NCI-H1436 treated with DMSO at 0.1 percent for 48 hours (cell line): ENCODE measurements around the gene DHPS.
"Not testable (repeated sequence)": the region's sequence is repeated elsewhere in the genome, so short reads cannot be mapped to it uniquely, and the experiment has no call there.

Experiments used
- DNase-seq: peaks from one replicate; lab custom pipeline; 2025; lab: John Stamatoyannopoulos, UW

The DHPS gene

DNA sequence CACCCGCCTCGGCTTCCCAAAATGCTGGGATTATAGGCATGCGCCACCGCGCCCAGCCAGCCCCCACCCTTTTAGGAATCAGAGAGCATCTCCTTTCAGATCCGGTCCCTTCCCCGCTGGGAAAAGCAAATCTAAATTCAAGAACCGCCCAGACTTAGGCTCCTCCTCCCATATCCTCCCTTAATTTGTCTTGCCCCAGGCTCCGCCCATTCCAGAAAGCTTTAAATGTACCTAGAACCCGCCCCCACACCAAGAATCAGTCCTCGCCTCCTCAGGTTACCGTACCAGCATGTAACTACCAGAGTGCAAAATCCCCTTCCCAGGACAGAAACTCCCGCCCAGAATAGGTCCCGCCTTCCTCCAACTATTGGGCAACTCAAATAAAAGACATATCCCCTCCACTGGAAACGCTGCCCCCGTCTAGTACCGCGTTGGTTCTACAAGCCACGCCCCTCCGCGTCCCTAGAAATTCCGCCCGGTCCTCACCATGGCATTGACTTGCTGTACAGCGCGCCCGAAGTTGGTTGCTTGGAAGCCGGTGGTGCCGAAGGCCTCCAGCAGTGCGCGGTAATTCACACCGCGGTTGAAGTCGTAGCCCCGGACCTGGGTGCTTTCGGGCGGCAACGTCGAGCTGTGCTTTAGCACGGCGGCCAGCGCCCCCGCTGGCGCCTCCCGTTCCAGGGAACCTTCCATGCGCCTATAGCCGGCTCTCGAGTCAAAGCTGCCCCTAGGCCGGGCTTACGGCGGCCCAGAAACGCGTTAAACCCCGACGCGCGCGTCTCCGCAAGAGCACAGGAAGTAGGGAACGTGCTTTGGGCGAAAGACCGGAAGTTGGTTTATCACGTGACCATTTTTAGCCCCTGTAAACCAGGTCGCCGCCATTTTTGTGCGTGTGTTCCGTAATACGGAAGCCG is at the start of gene DHPS:
DHPS (minus strand) TSS at position 807 of the 914 bp plus-strand sequence; CDS start at position 693, 114 bp downstream.
- DNase-seq: peak; percentile 93

DNA sequence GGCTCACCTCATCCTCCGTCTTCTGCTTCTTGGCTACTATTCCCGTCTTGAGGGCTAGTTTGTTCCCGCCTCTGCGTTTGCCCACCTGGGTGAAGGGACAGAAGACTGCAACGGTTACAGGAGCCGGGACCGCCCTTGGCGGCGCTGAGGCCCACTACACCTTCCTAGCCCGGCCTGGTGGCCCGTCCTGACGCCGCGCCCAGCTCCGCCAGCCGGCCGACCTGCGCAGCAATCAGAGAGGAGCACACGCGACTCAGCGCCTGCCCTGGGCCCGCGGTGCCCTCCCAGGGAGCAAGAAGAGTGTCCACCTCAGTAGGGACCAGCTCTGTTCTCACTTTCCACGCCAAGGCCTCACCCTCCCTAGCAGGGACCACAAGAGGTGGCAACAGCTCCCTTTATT is 49.7 kb upstream of the DHPS start:
- DNase-seq: no peak

- DNase-seq: no peak
Measured at GRCh38 chr19:12730064-12730463, 48.4 kb upstream of the DHPS start.

DNA sequence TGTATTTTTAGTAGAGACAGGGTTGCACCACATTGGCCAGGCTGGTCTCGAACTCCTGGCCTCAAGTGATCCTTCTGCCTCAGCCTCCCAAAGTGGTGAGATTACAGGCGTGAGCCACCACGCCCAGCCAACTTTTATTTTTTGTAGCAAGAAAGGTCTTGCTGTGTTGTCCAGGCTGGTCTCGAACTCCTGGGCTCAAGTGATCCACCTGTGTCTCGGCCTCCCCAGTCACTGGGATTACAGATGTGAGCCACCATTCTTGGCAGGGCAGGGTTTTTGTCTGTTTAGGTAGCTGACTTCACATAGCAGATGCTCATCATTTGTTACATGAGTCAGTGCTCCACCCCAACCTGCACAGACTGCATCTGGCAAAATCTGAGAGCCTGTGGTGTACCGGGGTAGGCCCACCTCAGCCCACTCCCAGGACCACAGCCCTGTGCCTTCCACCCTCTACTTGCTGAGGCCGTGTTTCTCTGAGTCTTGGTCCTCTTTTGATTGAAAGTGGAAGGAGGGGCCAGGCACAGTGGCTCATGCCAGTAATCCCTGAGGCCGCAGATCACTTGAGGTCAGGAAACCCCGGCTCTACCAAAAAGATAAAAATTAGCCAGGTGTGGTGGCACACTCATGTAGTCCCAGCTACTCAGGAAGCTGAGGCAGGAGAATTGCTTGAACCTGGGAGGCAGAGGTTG is 46.2 kb upstream of the DHPS start:
- DNase-seq: no peak

- no peak for DNase-seq
Measured at GRCh38 chr19:12726988-12727316, 45.3 kb upstream of the DHPS start.

- not testable (repeated sequence) for DNase-seq
Measured at GRCh38 chr19:12725612-12726011, 43.9 kb upstream of the DHPS start.

DNA sequence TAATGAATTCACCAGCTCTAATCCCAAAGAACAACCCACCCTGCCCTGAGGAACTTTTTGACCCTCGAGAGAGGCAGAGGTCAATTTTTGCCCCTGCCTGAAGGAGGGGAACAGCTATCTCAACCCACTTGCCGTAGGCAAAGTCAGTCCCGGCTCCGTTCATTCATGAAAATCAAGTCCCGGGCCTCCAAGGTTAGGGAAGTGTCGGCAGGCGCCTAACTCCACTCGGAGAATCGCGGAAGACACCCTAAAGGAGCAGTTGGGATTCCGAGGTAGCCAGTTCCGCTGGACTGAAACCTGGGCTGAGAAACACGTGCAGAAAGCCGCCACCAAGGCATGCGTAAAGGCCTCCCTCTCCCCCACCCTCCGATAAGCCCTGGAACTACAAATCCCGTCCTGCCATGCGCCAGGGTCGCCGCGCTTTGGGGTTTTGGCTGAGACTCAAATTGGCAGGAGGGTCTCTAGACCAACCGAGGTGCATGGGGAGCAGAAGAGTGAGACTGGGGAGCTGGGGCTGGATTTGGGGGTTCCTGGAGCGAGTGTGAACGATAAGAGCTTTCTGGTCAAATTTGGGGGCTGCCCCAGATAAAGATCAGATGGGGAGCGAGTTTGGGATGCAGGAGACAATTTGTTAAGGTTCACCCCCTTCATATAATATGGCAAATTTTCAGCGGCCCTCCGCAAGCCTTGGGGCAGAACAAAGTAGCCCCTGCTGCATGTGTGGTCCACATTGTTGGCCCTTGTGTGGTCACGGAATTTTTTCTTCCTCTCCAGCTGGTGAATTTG is 42.2 kb upstream of the DHPS start, which contains the start of gene TNPO2:
TNPO2 (minus strand) TSS at position 292 of the 786 bp plus-strand sequence. CDS start 2,955 bp downstream, outside the sequence.
- peak; percentile 1 for DNase-seq

GRCh38 chr19:12723381-12723640 is 41.6 kb upstream of the DHPS start:
- DNase-seq: no peak

- DNase-seq: peak; percentile 91
Measured at GRCh38 chr19:12722566-12723380, 41.1 kb upstream of the DHPS start.

- no peak for DNase-seq
Measured at GRCh38 chr19:12721656-12722565, 40.2 kb upstream of the DHPS start.

- no peak for DNase-seq
Measured at GRCh38 chr19:12720851-12721655, 39.4 kb upstream of the DHPS start.

GRCh38 chr19:12720296-12720695 is 38.6 kb upstream of the DHPS start:
- no peak for DNase-seq

- DNase-seq: no peak
Measured at GRCh38 chr19:12715929-12716328, 34.2 kb upstream of the DHPS start.

DNA sequence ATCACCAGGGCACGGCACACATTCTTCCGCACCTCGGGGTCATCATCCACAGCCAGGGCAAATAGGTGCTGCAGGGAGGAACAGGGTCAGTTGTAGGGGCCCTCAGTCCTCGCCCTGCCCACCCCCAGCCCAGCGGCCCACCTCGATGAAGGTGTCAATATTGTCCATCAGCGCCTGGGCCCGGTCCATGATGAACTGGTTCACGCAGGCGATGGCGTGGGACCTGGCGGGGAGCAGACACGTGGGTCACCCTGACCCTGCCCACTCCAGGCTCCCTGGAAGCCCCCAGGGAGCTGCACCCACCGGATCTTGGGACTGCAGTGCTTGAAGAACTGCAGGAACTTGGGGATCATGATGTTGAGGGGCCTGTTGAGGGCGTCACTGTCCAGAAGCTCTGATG is 33.4 kb upstream of the DHPS start:
- no peak for DNase-seq

DNA sequence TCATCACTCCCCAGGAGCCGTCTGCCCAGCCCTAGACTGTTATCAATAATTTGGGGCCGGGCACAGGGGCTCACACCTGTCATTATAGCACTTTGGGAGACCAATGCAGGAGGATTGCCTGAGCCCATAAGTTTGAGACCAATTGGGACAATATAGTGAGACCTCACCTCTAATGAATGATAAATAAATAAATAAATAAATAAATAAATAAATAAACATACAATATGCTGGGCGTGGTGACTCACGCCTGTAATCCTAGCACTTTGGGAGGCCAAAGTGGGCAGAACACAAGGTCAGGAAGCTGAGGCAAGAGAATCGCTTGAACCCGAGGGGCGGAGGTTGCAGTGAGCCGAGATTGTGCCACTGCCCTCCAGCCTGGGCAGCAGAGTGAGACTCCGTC is 31.6 kb upstream of the DHPS start:
- DNase-seq: not testable (repeated sequence)

DNA sequence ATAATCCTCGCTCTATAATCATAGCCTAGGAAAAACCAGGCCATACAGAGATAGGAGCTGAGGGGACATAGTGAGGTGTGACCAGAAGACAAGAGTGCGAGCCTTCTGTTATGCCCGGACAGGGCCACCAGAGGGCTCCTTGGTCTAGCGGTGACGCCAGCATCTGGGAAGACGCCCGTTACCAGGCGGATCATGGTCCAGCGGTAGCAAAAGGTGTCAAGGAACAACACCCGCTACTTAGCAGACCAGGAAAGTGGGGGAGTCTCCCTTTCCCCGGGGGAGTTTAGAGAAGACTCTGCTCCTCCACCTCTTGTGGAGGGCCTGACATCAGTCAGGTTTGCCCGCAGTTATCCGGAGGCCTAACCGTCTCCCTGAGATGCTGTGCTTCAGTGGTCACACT is 30.4 kb upstream of the DHPS start:
- DNase-seq: not testable (repeated sequence)

DNA sequence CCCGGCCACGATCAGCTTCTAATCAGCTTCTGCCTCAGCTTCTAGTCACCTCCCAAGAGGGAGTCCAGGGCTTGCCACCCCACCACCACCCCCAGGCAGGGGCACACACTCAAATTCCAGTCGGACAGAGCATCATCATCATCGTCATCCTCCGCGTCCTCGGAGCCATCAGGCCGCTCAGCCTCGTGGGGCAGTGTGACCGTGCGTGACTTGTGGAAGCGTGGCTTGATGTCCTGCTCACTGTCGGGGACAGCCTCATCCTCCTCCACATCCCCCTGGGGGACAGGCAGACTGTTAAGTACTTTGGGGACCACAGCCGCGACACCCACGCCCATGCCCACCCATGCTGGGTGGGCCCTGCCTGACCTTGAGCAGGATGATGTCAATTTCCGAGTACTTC is 29.5 kb upstream of the DHPS start:
- DNase-seq: no peak

- no peak for DNase-seq
Measured at GRCh38 chr19:12708641-12709040, 27.0 kb upstream of the DHPS start.

DNA sequence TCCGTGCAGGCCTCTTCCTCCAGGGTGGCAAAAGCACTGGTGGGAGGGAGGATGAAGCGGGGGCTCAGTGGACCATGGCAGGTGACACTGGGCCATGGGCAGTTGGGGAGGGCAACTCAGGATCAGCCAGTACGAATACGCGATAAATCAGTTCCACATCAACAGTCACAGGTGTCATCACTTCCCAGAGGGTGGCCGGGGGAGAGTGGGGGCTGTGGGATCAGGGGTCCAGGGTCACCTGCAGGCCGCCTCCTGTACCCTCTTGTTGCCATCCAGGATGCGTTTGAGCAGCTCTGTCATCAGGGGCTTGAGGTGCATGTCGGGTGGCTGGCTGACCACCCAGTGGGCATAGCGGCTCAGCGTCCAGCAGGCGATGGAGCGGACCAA is 24.6 kb upstream of the DHPS start:
- no peak for DNase-seq
